GM21529 (cell line): Measurements from ENCODE around the gene CTDP1.
"Not testable (repeated sequence)": the region's sequence is repeated elsewhere in the genome, so short reads cannot be mapped to it uniquely, and the experiment has no call there.

Experiments used
- ATAC-seq: cut with Tn5 transposase; IDR thresholded peaks from one replicate; pipeline ENCODE4 v1.9.1; 2021; ENCODE audit not compliant: unreplicated experiment

CTDP1 gene

DNA sequence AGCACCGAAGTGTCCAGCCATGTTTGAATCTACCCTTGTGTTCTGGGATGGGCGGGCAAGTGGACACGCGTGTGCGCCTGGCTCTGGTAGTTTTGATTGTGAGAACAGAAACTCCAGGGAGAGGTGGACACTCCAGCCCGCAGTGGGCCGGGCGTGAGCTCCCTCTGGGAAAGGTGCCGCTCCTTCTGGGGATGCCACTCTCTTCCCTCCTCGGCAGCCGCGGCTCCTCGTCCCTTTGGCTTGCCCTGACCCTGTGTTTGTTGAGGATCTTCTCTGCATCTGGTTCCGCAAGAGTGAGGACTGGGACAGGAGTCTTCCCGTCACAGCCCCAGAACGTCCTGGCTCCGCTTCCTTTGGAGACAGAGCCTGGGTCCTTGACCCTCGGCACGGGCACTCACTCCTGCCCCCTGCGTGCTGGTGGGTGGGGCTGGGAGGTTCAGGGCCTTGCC lies 1.3 kb downstream of the CTDP1 start:
- no peak for ATAC-seq

DNA sequence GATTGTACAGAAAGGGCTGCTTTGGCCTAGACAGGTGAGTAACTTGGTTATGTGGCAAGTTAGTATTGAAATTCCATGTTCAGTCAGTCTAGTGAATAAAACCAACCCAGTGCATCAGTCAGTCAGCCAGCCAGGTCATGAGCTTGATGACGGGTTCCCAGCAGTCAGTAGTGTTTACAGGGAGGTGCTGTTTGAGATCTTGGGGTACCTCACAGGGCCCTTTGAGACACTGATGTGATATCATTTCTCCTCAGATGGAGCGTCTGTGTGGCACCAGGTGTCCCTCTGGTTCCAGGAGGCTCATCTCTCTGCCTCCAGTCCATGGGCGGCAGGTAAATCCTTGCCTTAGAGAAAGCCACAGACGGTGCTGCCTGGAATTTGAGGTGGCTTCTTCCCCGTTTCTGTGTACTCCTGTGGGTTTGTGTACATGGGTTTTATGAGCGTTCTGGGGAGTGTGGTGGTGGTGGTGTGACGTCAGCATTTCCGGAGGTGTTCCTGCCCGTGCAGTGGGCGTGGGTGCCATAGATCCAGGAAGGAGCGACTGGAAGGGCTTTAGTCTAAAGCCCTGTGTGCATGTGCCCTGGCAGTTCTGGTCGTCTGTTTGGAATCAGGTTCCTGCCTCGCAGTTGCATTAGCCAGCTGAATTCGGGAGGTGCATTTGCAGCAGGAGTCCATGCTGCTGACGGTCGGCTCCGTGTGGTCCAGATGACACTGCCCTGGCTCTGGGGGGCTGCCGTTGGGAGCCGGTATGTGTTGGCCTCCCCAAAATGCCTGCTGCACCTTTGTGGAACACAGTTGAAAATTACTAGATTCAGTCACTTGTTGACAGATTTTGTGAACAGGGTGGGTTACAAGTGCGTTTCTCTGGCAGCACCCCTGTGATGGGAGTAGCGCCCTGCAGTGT lies 2.1 kb downstream of the CTDP1 start:
- ATAC-seq = no peak

DNA sequence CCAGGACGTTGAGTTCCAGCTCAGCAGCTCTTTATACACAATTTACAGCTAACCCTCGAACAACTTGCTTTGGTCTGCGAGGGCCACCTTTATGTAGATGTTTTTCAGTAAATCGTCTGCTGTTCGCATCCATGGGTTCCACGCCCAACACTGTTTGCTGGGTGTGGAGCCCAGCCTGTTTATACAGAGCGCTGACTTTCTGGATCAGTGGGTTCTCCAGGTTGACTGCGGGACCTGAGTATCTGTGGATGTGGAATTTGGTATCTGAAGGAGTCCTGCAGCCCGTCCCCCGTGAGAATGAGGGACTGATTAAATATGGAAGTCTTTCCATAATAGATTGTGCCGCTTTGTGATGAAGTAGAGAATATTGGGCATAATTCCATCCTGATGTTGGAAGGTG lies 2.9 kb downstream of the CTDP1 start:
- no peak for ATAC-seq

DNA sequence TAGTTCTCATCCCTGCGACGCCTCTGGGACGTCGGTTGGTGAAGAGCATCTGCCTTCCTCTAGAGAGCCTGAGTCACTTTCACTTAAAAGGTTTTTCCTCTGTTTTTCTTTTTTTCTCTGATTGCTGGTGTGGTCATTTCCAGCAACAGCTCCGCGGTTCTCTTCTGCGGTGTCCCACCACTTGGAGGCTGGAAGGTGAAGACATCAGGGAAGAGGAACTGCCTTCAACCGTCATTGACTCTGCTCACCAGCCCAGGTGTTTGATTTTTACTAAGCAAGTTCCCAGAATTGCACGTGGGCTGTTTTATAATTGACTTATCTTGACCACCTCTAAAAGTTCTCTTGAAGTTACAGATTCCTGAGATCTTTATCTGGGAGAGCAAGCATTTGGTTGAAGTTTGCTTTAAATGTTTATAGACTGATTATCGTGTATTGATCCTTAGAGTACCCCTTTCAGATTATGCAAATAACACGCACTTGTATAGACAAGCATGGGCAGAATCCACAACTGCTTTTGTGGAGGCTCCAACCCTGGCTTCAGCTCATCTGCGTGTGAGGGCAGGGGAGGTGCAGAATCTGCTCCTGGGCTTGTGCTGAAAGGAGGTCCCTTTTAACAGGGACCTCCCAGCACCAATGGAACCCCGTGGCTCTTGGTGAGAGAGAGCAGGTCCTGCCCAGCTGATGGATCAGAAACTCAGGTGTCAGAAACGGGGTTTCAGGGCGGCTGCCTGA lies 3.5 kb downstream of the CTDP1 start:
- no peak for ATAC-seq

DNA sequence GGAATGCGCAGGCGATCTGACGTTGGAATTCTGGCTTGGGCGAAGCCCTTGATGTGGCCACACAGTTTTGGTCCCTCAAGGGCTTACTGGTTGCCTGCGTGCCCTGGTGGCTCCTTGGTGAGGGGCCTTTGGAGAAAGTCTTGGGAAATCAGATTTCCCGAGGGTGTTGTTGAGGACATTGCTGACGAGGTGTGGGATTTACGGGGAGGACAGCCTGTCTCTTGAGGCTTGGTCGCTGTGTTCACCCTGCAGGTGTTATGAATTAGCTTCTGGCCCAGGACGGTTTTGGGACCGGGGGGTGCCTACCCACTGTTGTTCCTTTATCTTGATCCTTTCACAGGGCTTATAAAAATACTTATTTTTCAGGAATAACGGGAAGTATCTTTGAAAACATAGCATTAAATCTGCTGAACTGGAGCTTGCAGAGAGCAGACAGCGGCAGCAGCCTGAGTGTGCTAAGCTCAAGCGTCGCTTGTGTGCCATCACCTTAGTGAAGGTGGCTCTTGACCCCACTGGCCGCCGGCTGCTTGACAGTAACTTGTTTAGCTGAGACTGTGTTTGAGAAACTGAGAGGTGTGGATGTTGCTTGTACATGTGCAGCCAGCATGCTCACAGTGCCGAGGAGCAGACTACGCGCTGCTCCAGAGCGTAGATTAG lies 4.2 kb downstream of the CTDP1 start:
- no peak for ATAC-seq

DNA sequence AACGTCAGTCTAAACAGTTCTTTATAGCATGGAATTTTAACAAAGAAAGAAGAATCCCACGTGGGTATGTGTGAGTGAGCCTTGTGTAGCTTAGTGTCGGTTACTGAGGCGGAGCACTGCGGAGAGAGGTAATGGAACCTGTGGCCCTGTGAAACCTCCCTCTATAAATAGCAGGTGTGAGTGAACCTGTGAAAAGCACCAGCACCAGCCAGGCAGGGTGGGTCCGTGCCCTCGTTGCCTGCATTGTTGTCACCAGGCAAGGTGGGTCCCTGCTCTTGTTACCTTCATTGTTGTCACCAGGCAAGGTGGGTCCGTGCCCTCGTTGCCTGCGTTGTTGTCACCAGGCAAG lies 4.7 kb downstream of the CTDP1 start:
- no peak for ATAC-seq

DNA sequence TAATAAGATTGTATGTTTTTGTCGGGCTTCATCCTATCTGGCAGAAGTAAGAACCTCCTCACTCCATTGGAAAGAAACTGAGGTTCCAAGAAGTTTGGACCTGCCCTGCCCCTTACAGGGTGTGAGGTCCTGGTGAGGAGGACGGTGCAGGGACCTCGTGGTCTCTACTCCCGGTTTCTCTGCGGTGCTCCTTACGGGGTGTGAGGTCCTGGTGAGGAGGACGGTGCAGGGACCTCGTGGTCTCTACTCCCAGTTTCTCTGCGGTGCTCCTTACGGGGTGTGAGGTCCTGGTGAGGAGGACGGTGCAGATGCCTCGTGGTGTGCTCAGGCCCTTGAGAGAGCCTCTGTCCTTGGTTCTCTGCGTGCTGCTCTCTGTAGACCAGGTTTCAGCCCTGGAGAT lies 5.2 kb downstream of the CTDP1 start:
- ATAC-seq = no peak

DNA sequence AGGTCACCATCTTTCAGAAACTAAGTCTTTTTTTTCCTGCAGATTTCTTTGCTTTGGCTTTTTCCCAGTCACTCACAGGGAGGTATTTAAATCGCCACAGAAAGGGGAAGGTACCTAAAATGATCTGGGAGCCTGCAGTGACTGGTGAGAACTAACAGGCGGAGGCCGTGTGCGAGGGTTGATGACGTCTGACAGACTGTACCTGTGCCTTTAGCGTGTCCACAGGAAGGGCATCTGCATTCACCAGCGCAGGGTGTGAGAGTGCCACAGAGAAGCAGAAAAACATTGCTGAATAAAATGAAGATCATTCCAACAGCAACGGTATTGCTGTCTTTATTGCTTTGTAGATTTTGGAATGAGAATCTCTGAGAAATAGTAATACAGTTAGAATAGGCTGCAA lies 5.7 kb downstream of the CTDP1 start:
- ATAC-seq = no peak

DNA sequence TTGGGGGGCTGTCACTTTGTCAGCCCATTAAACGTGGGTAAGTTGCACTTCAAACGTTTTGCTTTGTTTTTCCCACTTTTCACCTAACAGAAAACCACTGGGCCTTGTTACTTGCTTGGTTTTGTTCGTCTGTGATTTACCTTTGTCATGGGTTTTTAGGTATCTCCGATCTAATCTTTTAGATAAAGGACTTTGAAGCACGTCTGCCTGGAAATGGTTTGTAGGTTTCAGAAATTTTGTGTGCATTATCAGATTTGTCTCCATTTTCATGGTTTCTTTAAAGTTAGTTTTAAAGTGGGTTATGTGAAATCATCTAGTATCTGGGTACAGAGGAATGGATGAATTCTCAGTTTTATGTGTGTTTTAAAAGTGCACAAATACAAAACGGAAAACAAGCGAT lies 6.4 kb downstream of the CTDP1 start:
- ATAC-seq = no peak

DNA sequence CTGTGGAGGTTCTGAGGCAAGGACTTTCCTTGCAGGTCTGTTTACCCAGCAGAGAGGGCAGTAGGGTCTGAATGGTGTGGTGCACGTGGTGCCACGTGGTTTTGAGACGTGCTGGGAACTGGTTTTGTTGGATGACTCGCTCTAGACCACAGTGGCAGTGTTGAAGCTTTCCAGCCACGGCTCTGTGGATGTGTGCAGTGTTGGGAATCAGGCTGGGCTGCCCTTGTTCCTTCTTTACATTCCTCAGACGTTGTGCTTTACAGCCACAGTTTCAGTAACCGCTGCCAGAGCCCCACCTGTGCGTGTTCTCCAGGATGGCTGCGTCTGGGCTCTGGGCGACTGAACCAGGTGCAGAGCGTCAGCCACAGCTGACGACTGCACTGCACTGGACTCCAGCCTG lies 8.2 kb downstream of the CTDP1 start:
- ATAC-seq = no peak

DNA sequence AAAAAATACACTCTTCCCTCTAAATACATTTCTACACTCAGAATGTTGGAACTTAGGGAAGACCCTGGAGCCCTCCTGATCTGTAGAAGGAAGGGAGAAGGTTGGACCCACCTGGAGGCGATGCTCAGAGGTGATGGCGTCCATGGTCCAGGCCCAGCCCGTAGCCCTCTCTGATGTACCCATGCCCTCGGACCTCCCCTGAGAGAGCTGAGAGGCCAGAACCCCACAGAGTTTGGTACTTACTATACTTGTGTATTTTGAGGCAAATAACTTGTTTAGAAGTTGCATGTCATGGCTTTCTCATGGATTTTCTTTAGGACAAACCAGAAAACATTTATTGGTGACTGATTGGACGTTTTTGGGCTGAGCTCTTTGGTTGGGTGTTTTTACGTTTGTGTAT lies 10.5 kb downstream of the CTDP1 start:
- no peak for ATAC-seq

DNA sequence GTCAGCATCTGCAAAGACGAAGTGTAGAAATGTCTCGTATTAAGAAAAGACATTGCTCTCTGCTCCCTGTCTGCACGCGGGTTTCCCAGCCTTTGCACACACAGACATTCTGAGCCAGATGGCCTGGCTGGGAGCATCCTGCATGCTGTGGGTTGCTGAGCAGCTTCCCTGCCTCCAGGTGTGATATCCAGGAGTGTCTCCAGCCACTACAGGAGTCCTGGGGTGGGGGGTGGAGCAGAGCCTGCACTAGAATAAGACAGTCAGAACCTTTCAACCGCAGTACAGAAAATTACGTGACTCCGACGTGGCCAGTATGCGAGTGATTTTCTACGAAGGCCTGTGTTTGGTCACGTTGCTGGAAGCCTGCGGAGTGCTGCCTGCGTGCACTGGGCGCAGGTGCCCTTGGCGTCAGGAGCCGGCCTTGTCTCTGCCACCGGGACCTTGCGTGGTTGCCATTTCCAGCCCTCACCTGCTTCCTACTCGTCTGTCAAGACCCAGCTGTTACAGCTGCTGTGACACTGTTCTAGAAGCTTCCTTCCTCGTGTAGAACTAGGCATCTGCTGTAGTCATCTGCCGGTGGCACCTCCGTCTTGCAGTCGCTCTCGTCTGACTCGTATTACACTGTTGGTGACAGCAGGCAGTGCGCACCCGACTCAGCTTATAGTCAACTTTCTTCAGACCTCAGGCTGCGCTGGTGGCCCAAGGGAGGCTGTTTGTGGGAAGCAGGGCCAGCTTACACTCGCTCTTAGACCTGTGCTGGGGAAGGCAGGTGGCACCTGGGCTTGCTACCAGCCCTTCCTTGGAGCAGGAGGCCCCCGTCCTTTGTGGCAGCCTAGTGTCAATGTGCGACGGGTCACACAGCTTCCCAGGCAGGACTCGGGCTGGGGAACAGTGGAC lies 11.2 kb downstream of the CTDP1 start:
- ATAC-seq = no peak

DNA sequence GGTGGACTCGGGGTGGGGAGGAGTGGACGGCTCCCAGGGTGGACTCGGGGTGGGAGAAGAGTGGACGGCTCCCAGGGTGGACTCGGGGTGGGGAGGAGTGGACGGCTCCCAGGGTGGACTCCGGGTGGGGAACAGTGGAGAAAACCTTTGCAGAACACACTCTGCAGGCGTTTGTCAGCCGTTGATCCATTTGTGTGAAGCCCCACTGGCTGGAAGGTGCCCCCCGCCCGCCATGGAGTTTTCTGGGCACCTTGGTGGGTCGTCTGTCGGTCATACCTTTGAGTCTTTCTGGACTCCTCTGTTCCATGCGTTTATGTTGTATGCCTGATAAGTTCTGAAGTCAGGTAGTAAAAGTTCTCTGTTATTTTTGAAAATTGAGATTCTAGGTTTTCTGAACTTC lies 12.5 kb downstream of the CTDP1 start:
- ATAC-seq = no peak

DNA sequence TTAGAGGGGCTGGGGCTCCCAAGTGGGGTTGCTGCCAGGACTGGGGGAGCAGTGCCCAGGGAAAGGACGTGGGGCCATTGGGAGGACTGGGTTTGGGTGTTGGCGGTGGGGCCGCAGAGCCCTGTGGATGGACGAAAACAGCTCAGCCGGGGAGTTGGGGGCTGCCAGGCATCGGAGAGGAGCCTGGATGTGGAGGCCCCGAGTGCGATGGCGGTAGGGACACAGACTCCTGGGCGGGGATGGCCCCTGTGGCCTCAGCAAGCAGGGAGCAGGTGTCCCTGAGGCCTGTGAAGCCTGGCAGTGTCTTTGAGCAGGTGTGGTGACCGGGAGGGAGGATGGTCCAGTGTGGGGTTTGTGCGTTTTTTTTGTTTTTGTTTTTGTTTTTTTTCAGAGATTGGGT lies 13.3 kb downstream of the CTDP1 start:
- ATAC-seq = no peak

DNA sequence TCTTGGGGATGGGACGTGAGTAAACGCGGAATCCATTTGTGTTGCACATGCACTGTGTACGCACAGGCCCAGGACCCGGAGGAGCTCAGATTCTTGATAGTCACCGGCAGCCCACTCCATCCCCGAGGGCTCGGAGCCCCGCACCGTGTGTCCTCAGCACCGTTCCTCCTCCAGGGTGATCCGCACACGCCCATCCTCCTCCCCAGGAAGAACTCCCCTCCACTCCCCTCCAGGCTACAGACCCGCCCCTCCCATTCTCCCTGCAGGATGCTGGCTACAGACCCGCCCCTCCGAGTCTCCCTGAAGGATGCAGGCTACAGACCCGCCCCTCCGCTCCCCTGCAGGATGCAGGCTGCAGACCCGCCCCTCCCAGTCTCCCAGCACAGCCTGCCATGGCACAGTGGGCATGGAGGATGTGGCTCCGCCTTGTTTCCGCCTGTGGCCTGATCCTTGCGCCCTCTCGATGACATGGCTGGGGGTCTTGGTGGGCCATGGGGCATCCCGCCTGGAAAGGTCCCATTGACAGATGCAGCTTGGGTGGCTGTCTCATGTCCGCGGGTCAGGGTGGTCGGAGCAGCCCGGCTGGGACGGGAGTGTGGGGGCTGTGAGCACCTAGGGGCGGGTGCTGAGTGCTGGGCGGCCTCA lies 14.1 kb downstream of the CTDP1 start:
- no peak for ATAC-seq

DNA sequence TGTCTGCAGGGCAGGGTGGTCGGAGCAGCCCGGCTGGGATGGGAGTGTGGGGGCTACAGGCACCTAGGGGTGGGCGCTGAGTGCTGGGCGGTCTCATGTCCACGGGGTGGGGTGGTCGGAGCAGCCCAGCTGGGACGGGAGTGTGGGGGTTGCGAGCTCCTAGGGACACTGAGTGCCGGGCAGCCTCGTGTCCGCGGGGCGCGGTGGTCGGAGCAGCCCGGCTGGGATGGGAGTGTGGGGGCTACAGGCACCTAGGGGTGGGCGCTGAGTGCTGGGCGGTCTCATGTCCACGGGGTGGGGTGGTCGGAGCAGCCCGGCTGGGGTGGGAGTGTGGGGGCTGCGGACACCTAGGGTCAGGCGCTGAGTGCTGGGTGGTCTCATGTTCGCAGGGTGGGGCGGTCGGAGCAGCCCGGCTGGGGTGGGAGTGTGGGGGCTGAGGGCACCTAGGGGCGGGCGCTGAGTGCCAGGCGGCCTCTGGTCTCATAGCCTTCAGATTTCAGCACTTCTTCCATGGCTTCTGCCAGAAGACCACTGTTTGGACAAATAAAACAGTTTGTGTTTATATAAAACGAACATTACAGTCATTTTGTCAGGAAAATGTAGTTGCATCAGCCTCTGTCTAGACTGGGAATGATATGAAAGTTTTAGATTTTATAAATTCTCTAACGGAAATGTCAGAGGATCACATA lies 14.7 kb downstream of the CTDP1 start:
- not testable (repeated sequence) for ATAC-seq

DNA sequence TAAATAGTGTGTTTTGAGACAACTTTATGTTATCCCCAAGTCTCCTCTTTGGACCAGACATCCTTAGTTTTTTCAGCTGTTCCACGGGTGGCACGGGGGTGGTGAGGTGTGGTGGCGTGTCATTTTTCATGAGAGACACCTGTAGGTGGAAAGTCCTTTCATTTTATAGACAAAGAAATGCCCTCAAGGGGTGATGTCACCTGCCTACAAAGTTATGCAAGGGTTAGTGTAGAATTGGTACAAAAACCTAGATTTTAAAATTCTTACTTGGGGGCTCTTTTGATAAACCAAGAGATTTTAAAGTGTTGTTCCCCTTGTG lies 15.3 kb downstream of the CTDP1 start:
- no peak for ATAC-seq

DNA sequence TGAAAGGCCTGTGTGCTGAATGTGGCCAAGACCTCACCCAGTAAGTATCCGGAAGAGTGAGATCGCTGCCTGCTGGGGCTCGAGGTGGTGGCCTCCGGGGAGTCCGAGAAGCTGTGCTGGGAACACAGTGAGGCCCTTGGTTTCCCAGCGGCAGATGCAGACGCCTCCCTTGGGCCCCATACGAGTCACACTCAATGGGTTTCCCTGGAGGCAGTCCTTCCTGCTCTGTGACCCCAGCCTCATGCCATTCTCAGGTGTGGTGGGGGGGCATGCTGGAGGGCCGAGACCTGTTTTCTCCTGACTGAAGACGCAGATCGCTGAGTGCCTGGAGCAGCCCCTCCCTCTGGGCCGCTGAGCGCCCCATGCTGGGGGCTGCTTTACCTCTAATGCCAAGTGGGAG lies 15.7 kb downstream of the CTDP1 start:
- ATAC-seq = no peak

DNA sequence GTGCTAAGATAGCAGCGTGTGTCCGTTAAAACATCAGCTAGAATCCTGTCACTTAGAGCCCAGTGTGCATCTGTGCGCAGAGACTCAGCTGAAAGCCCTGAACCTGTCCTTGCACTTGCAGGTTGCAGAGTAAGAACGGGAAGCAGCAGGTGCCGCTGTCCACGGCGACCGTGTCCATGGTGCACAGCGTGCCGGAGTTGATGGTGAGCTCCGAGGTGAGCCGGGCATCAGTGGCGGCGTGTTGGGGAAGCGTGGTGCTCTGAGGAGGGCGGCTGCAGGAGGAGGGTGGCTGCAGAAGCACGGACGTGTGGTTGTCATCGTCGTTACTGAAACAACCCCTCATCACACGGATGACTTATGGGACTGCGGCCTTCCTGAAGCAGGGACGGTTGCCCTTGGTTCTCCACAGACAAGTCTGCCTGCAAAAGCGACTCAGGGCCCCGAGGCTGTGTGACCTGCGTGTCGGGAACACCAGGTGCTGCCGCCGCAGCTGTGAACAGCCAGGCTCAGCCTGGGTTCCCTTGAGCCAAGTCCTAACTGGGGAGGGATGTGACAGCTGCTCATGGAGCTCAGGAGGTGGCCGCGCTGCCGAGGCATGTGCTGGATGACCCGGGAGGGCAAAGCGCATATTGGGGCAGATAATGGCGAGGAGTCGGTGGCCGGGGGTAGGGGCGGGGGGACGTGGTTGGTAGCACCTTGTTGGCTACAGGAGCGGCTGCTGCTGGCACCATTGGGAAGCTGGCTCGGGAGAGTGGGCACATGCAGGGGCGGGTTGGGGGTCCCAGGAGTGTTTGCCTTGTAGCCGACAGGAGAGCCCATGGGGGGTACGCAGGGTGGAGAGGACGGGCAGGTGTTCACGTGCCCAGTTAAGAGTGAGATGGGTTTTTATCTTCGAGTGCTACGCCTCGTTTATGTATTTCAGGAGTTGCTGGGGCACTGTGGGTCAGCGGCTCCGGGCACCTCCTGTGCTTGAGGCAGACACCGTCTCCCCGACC lies 16.6 kb downstream of the CTDP1 start:
- no peak for ATAC-seq
